Astrocyte (in vitro differentiated cells and primary cell): ENCODE measurements around the gene OLIG1.

Source experiments
- CTCF ChIP-seq: IDR thresholded peaks from 2 replicates; pipeline ENCODE4 v1.5.1; 2011; ENCODE audit warnings: low read depth, mild to moderate bottlenecking, inconsistent platforms, low read length, moderate library complexity; ENCODE audit not compliant: insufficient read depth
- EZH2 ChIP-seq: IDR thresholded peaks from 2 replicates; pipeline ENCODE4 v1.6.1; 2012; ENCODE audit warnings: mild to moderate bottlenecking, low read length, inconsistent platforms; ENCODE audit not compliant: insufficient read depth

GRCh38 chr21:33022489-33022827 is 47.5 kb upstream of the OLIG1 start:
- no peak for TF ChIP-seq CTCF
- no peak for TF ChIP-seq EZH2
